Adrenal gland (tissue), 12 donors: ENCODE data around the gene GALP. TPM values are rescaled to one million over a fixed set of nuclear protein-coding genes. Genes with fewer than 3 reads are reported as not detected.

Experiments used
- DNase-seq, 7 donors: peaks; one replicate each; pipeline ENCODE4 v3.0.0-alpha.2; 2019 to 2020
- H3K27ac ChIP-seq, 5 donors: fragments of 200-600 bp; sonication (generic) in 4 of 5; 1 replicate in 3 of 5; 2 replicates in 2 of 5; pipeline versions ENCODE4 v1.5.1 to v1.8.0; 2016 to 2020; ENCODE audit warnings: mild to moderate bottlenecking in 1 of 5
- H3K27me3 ChIP-seq: fragments of 200-600 bp; 2 replicates; pipeline ENCODE4 v1.8.0; 2021
- H3K36me3 ChIP-seq, 2 donors: fragments of 200-600 bp; replicated peaks in 1 of 2; 1 replicate in 1 of 2; 2 replicates in 1 of 2; pipeline versions ENCODE4 v1.5.1 to v1.8.0; 2018 to 2022
- H3K4me1 ChIP-seq, 2 donors: fragments of 200-600 bp; replicated peaks in 1 of 2; 1 replicate in 1 of 2; 2 replicates in 1 of 2; pipeline versions ENCODE4 v1.5.1 to v1.8.0; 2018 to 2021
- H3K4me3 ChIP-seq, 4 donors: fragments of 200-600 bp; sonication (generic) in 3 of 4; one replicate each; pipeline ENCODE4 v1.5.1; 2016 to 2018
- H3K9me3 ChIP-seq, 3 donors: fragments of 200-600 bp; sonication (generic) in 1 of 3; replicated peaks in 1 of 3; 1 replicate in 2 of 3; 2 replicates in 1 of 3; pipeline versions ENCODE4 v1.5.1 to v1.8.0; 2016 to 2021
- POLR2A ChIP-seq, 2 donors: fragments of 450-650 bp; IDR thresholded peaks; one replicate each; pipeline ENCODE4 v1.6.1; 2017; ENCODE audit warnings: antibody characterized with exemption in 2 of 2, mild to moderate bottlenecking in 2 of 2, moderate library complexity in 1 of 2
- WGBS, 4 donors: extraction: QIAGEN DNeasy Blood & Tissue Kit in 2 of 4; methylation state at CpG; one replicate each; pipeline versions ENCODE4 v1.1.5 to v1.1.7; 2013 to 2017; 5-methylcytosine and 5-hydroxymethylcytosine counted together
- intact Hi-C, 2 donors: fragments of 100-400 bp; cut with DNase I; formaldehyde crosslinking; loops; one replicate each; pipeline versions ENCODE4 v1.14.1 to v1.15.0; 2022 to 2023
- polyA plus RNA-seq, 3 donors: library from polyadenylated mRNA; stranded (reverse); fragments of 200-250 nt in 2 of 3; fragments of 350-450 nt in 1 of 3; fragmentation: Illumina TruSeq in 1 of 3; extraction: RNeasy Lipid Tissue Mini Kit (QIAGEN cat#74804) in 1 of 3; gene quantifications; one replicate each; pipeline ENCODE4 v1.2.3, GENCODE V29; 2013 to 2014
- total RNA-seq, 9 donors: library from RNA; depleted of rRNA in 4 of 9; stranded (reverse); fragments of >200 nt in 4 of 9; fragments of 120-200 nt in 1 of 9; fragmentation: NEBNext Ultra II Directional in 1 of 9; extraction: Animal tissue kit (Norgen Biotek cat#: 25700) in 1 of 9; gene quantifications; one replicate each; pipeline versions ENCODE4 v1.1.0 to v1.2.4, GENCODE V29; 2013 to 2023
- TF ChIP-seq, protein P1 (sequence below), 6 experiments: fragments of 450-650 bp in 4 of 6; fragments of 200-600 bp in 2 of 6; sonication (generic) in 1 of 6; IDR thresholded peaks; 1 replicate in 5 of 6; 2 replicates in 1 of 6; pipeline versions ENCODE4 v1.5.1 to v1.8.0; 2016 to 2021; ENCODE audit warnings: antibody characterized with exemption in 6 of 6, mild to moderate bottlenecking in 2 of 6, moderate library complexity in 1 of 6
- donor health status: healthy with polysubstance abuse.
- donor health status: Bipolar disorder and iron deficiency.
- donor health status: DM: yes; HTN: yes; CAD: no.
- donor health status: DM: no; HTN: no; CAD: no.
- donor health status: DM: no; HTN: no; CAD: no.
- donor health status: DM: yes; HTN: yes; CAD: no.

The GALP gene
- total and polyA plus RNA-seq, 12 donors, result not detected

DNA sequence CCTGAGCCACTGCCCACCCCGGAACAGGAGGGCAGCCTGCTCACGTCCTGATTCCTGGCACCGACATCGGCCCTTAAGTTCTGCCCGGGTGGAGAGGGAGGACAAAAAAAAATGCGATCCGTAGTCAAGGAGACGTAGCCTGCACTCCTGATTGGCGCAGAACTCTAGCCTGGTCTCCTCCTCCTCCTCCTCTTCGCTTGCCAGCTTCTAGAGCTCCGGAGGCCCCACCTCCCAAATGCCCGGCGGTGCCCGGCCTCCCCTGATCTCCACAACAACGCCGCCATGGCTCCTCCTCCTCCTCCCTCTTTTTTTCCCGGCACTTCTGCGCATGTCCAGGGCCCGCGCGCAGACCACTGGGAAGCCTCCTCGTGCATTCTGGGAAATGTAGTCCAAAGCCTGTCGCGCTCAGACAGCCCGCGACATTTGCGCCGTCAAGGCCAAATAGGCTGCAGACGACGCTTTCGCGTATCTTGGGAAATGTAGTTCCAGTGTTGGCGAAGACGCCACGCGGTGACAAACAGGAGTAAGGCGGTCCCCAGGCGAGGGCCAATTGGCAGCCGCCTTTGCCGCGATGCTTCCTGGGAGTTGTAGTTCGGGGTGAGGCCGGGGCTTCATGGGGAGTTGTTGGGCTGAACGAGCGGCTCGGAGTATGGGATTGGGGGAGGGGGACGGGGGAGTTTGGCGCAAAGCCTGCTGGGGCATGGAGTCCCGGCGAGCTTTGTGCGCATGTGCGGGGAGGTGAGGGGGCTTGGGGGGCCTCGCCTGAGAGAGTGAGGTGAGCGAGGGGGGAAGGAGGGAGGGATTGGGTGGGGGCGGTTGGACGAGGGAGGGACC, 35.0 kb upstream of the GALP start, which contains the start of gene ZNF444:
ZNF444 (plus strand) TSS at position 705 of the 834 bp plus-strand sequence. CDS start 5,625 bp downstream, outside the sequence.
- TF ChIP-seq, protein P1, sequence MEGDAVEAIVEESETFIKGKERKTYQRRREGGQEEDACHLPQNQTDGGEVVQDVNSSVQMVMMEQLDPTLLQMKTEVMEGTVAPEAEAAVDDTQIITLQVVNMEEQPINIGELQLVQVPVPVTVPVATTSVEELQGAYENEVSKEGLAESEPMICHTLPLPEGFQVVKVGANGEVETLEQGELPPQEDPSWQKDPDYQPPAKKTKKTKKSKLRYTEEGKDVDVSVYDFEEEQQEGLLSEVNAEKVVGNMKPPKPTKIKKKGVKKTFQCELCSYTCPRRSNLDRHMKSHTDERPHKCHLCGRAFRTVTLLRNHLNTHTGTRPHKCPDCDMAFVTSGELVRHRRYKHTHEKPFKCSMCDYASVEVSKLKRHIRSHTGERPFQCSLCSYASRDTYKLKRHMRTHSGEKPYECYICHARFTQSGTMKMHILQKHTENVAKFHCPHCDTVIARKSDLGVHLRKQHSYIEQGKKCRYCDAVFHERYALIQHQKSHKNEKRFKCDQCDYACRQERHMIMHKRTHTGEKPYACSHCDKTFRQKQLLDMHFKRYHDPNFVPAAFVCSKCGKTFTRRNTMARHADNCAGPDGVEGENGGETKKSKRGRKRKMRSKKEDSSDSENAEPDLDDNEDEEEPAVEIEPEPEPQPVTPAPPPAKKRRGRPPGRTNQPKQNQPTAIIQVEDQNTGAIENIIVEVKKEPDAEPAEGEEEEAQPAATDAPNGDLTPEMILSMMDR (IDR thresholded peaks at IDR 0.05), result no peak
- peak in 1 of 2 donors; percentile 64 for TF ChIP-seq POLR2A (IDR thresholded peaks at IDR 0.05)
- H3K27me3 ChIP-seq, result no peaks in the 10 kb centered on the region
- H3K36me3 ChIP-seq, result no peaks in the 10 kb centered on the region
- intact Hi-C loops, result no loop called here
- peak within 1 kb of the TSS in 3 of 4 donors; percentile 6 to 53 (median 38) for H3K4me3 ChIP-seq
- WGBS, 4 donors, result 0% methylated on average over 10 to 56 of the region's 56 CpGs
- peaks cover 7 to 14% of the 10 kb centered on the region in 2 donors for H3K4me1 ChIP-seq
- H3K27ac ChIP-seq, result peak within 1 kb of the TSS in 4 of 5 donors; percentile 65 to 89 (median 83)
- DNase-seq, result peak; percentile 99 to 100 (median 99)
- H3K9me3 ChIP-seq, result no peaks in the 10 kb centered on the region

DNA sequence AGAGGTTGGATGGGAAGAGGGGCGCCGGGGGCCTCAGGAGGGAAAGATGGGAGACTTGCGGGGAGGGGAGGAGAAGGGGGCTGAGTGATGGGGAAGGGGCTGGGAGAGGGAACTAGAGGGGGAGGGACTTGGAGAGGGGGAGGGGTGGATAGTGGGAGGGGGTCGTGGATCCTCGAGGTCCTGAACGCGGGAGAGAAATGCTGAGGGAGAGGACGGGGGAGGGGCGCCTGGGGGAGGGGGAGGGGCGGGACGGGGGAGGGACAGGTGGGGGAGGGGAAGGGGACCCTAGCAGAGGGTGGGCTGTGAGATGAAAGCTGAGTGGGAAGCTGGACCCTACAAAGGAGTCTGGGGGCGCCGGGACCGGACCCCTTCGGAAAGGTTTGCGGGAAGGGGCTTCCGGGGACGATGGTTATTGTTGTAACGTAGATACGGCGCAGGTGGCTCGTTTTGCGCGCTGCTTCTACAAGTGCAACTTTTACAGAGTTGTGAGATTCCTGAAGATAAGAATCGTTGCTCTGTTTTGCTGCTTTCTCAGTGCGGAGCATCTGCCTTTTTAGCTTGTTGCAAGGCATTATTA, 34.3 kb upstream of the GALP start:
- intact Hi-C loops, result no loop called here
- Histone ChIP-seq H3K9me3 (no peaks in the 10 kb centered on the region), H3K27me3 (no peaks in the 10 kb centered on the region), H3K36me3 (no peaks in the 10 kb centered on the region), H3K4me3 (peak overlapping the region in 3 of 4 donors; percentile 6 to 51 (median 26)), H3K27ac (peak overlapping the region in 3 of 5 donors; percentile 35 to 89 (median 85)), H3K4me1 (peaks cover 7 to 14% of the 10 kb centered on the region in 2 donors)
- 1 to 5% (median 1%) methylated on average over 15 to 24 of the region's 26 CpGs for WGBS, 4 donors
- TF ChIP-seq, protein P1 (IDR thresholded peaks at IDR 0.05), result no peak
- TF ChIP-seq POLR2A (IDR thresholded peaks at IDR 0.05), result no peak
- DNase-seq, result peak in 3 of 7 donors; percentile 43 to 48 (median 46)

DNA sequence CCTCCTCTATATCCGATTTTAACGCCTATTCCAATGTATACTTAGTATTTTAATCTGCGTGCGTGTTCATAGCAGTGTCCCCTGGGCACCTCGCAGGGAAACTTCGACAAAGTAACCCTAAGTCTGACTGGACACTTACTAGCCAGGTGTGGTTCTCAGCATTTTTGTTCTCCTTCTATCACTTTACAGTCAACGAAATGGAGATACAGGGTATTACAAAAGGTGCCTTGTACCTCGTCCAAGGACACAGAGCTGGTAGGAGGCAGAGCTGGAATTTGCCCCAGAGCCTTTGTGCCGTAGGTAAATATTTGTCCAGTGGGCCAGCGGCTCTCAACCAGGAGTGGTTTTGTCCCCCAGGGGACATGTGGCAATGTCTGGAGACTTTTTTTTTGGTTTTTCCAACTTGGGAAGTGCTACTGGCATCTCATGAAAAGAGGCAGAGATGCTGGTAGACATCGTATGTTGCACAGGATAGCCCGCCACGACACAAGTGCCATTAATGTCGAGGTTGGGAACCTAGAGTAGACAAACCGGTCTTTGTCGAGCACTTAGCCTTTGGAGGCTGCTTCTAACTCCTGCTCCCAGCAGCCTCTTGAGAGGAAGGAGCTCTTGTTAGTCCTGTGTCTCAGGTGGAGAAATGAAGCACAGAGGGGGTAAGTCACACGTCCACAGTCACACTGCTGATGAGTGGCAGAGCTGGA, 33.6 kb upstream of the GALP start:
- H3K4me1 ChIP-seq, result peaks cover 7 to 21% of the 10 kb centered on the region in 2 donors
- intact Hi-C loops, result no loop called here
- no peaks in the 10 kb centered on the region for H3K27me3 ChIP-seq
- no peak for DNase-seq
- H3K4me3 ChIP-seq, result peak overlapping the region in 2 of 4 donors; percentile 6 to 51
- TF ChIP-seq, protein P1 (IDR thresholded peaks at IDR 0.05), result no peak
- no peak for TF ChIP-seq POLR2A (IDR thresholded peaks at IDR 0.05)
- H3K36me3 ChIP-seq, result no peaks in the 10 kb centered on the region
- 58 to 62% (median 60%) methylated on average over 16 to 17 of the region's 17 CpGs for WGBS, 4 donors
- H3K9me3 ChIP-seq, result no peaks in the 10 kb centered on the region
- peak overlapping the region in 2 of 5 donors; percentile 14 to 89 for H3K27ac ChIP-seq
